ENCODE measurements around the gene FER. TPM values are rescaled to one million over a fixed set of nuclear protein-coding genes. Genes with fewer than 3 reads are reported as not detected.
"Not testable (repeated sequence)": the region's sequence is repeated elsewhere in the genome, so short reads cannot be mapped to it uniquely, and the experiment has no call there.

FER gene
- total RNA-seq, 1 donor from 2014 or later = 99.2 TPM

GRCh38 chr5:108739906-108740305 lies 7.8 kb upstream of the FER start:
- ATAC-seq (no peak), DNase-seq (ENCODE audit: low spot score) (no peak)
- intact Hi-C loops (cut with DNase I) = no loop called here

GRCh38 chr5:108743319-108743718 lies 4.4 kb upstream of the FER start:
- DNase-seq (ENCODE audit: low spot score) = no peak
- intact Hi-C loops (cut with DNase I) = no loop called here
- ATAC-seq = no peak

- intact Hi-C loops (cut with DNase I) = no loop called here
- ATAC-seq (no peak), DNase-seq (ENCODE audit: low spot score) (no peak)
These were observed 3.9 kb upstream of the FER start for GRCh38 chr5:108743846-108744245.

GRCh38 chr5:108747111-108747773 lies 455 bp upstream of the FER start:
- no peak for ATAC-seq
- no peak for DNase-seq (ENCODE audit: low spot score)
- intact Hi-C loops (cut with DNase I) = no loop called here

- ATAC-seq = peak; percentile 98
- intact Hi-C loops (cut with DNase I) = no loop called here
- peak; percentile 98 for DNase-seq (ENCODE audit: low spot score)
These were observed 867 bp downstream of the FER start for GRCh38 chr5:108748401-108749127.

GRCh38 chr5:108749128-108749861 lies 1.6 kb downstream of the FER start:
- intact Hi-C loops (cut with DNase I) = no loop called here
- DNase-seq (ENCODE audit: low spot score) (no peak), ATAC-seq (peak; percentile 79)

GRCh38 chr5:108753331-108753730 lies 5.6 kb downstream of the FER start:
- intact Hi-C loops (cut with DNase I) = no loop called here
- DNase-seq (ENCODE audit: low spot score) = no peak

GRCh38 chr5:108753877-108754276 lies 6.2 kb downstream of the FER start:
- intact Hi-C loops (cut with DNase I) = no loop called here
- ATAC-seq (no peak), DNase-seq (ENCODE audit: low spot score) (no peak)

More at GRCh38 chr5:108753331-108753730, 5.6 kb downstream of the FER start:
- ATAC-seq = no peak

GRCh38 chr5:108760512-108760911 lies 12.8 kb downstream of the FER start:
- ATAC-seq = no peak
- intact Hi-C loops (cut with DNase I) = no loop called here
- no peak for DNase-seq (ENCODE audit: low spot score)

GRCh38 chr5:108762660-108763059 lies 15.0 kb downstream of the FER start:
- no peak for ATAC-seq
- no peak for DNase-seq (ENCODE audit: low spot score)
- intact Hi-C loops (cut with DNase I) = no loop called here

GRCh38 chr5:108763222-108763916 lies 15.7 kb downstream of the FER start:
- intact Hi-C loops (cut with DNase I) = no loop called here
- no peak for DNase-seq (ENCODE audit: low spot score)
- ATAC-seq = no peak

GRCh38 chr5:108765647-108766046 lies 17.9 kb downstream of the FER start:
- DNase-seq (ENCODE audit: low spot score) (no peak), ATAC-seq (no peak)
- intact Hi-C loops (cut with DNase I) = no loop called here

GRCh38 chr5:108766916-108767315 lies 19.2 kb downstream of the FER start:
- intact Hi-C loops (cut with DNase I); ATAC-seq; DNase-seq (ENCODE audit: low spot score): not testable (repeated sequence)

- ATAC-seq = no peak
- no peak for DNase-seq (ENCODE audit: low spot score)
- intact Hi-C loops (cut with DNase I) = no loop called here
These were observed 21.7 kb downstream of the FER start for GRCh38 chr5:108769352-108769751.

- ATAC-seq = no peak
- intact Hi-C loops (cut with DNase I) = no loop called here
These were observed 24.9 kb downstream of the FER start for GRCh38 chr5:108772626-108773025.

GRCh38 chr5:108773330-108773729 lies 25.6 kb downstream of the FER start:
- intact Hi-C loops (cut with DNase I) = no loop called here
- no peak for ATAC-seq

More at GRCh38 chr5:108772626-108773025, 24.9 kb downstream of the FER start:
- no peak for DNase-seq (ENCODE audit: low spot score)

GRCh38 chr5:108774079-108774478 lies 26.4 kb downstream of the FER start:
- intact Hi-C loops (cut with DNase I); DNase-seq (ENCODE audit: low spot score); ATAC-seq: not testable (repeated sequence)

More at GRCh38 chr5:108773330-108773729, 25.6 kb downstream of the FER start:
- no peak for DNase-seq (ENCODE audit: low spot score)

- intact Hi-C loops (cut with DNase I); DNase-seq (ENCODE audit: low spot score); ATAC-seq: not testable (repeated sequence)
These were observed 29.9 kb downstream of the FER start for GRCh38 chr5:108777582-108777981.

- DNase-seq (ENCODE audit: low spot score); intact Hi-C loops (cut with DNase I); ATAC-seq: not testable (repeated sequence)
These were observed 36.9 kb downstream of the FER start for GRCh38 chr5:108784577-108784976.
